ENCODE results near the gene TRIM63. TPM values are rescaled to one million over a fixed set of nuclear protein-coding genes. Genes with fewer than 3 reads are reported as not detected.

Gene TRIM63
- total RNA-seq, 4 donors from 2014 or later = 0.21 to 0.98 TPM; not detected in 2

DNA sequence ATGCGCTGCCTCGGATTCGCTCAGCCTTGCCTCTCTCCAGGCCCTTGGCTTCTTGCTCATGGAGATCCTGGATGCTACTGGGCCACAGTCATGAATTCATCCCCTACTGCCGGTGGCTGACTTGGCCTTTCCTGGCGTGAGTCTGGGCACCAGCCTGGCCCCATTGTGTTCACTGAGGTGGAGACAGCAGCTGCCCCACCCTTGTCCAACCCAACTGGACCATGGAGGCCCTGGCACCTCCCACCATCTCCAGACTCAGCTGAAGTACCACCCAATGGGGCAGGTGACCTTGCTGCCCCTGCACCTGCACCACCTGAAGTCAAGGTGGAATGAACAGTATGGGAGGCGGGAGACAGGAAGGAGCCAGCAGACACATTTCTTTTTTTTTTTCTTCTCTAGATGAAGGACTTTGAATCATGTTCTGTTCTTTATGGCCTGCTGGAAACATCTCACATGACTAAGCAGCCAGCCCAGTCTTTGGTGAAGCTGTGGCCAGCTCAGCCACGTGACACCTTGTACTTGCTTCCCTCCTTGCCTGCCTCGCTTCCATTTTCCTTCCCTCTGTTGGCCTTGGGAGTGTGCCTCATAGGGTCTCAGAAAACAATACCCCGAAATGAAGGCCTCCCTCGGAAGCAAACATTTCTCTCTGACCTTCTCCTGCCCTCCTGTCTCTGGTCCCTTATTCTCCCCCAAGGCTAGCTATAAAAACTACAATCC, 17.7 kb downstream of the TRIM63 start:
- Histone ChIP-seq H3K4me1 (peaks cover 0 to 17% (median 5%) of the 10 kb centered on the region in 4 donors), H3K9me3 (no peaks in the 10 kb centered on the region), H3K27me3 (peaks cover 0 to 74% of the 10 kb centered on the region in 2 donors), H3K36me3 (no peaks in the 10 kb centered on the region), H3K27ac (no peak overlapping the region), H3K4me3 (no peak overlapping the region)
- 67 to 69% methylated on average over 10 of the region's 10 CpGs for WGBS, 2 donors
- DNase-seq (ENCODE audit: low spot score in 2 of 2) = no peak
- TF ChIP-seq, protein P1, sequence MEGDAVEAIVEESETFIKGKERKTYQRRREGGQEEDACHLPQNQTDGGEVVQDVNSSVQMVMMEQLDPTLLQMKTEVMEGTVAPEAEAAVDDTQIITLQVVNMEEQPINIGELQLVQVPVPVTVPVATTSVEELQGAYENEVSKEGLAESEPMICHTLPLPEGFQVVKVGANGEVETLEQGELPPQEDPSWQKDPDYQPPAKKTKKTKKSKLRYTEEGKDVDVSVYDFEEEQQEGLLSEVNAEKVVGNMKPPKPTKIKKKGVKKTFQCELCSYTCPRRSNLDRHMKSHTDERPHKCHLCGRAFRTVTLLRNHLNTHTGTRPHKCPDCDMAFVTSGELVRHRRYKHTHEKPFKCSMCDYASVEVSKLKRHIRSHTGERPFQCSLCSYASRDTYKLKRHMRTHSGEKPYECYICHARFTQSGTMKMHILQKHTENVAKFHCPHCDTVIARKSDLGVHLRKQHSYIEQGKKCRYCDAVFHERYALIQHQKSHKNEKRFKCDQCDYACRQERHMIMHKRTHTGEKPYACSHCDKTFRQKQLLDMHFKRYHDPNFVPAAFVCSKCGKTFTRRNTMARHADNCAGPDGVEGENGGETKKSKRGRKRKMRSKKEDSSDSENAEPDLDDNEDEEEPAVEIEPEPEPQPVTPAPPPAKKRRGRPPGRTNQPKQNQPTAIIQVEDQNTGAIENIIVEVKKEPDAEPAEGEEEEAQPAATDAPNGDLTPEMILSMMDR (IDR thresholded peaks at IDR 0.05) = no peak
- TF ChIP-seq POLR2A (IDR thresholded peaks at IDR 0.05) = no peak
- TF ChIP-seq EP300 (IDR thresholded peaks at IDR 0.05) = no peak

DNA sequence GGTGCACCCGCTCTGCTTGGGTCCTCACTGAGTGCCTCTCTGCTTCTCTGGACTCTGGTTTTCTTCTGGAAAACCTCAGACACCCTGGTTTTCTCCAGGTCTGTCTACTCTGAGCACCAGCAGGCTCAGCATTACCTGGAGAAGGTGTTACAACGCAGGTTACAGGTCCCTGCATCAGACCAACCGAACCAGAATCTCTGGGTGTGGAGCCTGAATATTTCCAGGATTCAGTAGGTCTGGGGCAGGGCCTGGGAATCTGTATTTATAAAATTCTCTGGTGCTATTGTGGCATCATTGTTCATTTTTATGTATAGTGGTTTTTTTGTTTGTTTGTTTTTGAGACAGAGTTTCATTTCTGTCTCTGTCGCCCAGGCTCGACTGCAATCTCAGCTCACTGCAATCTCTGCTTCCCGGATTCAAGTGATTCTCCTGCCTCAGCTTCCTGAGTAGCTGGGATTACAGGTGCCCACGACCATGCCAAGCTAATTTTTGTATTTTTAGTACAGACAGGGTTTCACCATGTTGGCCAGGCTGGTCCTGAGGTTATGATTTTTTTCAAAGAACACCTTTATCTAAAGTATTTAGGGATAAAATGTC, 20.1 kb downstream of the TRIM63 start:
- Histone ChIP-seq H3K27me3 (peaks cover 0 to 74% of the 10 kb centered on the region in 2 donors), H3K27ac (no peak overlapping the region), H3K4me3 (no peak overlapping the region), H3K9me3 (no peaks in the 10 kb centered on the region), H3K36me3 (no peaks in the 10 kb centered on the region), H3K4me1 (peaks cover 0 to 17% (median 5%) of the 10 kb centered on the region in 4 donors)
- DNase-seq (ENCODE audit: low spot score in 2 of 2) = no peak
- TF ChIP-seq POLR2A (IDR thresholded peaks at IDR 0.05) (no peak), EP300 (IDR thresholded peaks at IDR 0.05) (no peak)
- TF ChIP-seq, protein P1 (IDR thresholded peaks at IDR 0.05) = no peak
- 76 to 81% methylated on average over 6 to 7 of the region's 7 CpGs for whole genome bisulfite sequencing, 2 donors

DNA sequence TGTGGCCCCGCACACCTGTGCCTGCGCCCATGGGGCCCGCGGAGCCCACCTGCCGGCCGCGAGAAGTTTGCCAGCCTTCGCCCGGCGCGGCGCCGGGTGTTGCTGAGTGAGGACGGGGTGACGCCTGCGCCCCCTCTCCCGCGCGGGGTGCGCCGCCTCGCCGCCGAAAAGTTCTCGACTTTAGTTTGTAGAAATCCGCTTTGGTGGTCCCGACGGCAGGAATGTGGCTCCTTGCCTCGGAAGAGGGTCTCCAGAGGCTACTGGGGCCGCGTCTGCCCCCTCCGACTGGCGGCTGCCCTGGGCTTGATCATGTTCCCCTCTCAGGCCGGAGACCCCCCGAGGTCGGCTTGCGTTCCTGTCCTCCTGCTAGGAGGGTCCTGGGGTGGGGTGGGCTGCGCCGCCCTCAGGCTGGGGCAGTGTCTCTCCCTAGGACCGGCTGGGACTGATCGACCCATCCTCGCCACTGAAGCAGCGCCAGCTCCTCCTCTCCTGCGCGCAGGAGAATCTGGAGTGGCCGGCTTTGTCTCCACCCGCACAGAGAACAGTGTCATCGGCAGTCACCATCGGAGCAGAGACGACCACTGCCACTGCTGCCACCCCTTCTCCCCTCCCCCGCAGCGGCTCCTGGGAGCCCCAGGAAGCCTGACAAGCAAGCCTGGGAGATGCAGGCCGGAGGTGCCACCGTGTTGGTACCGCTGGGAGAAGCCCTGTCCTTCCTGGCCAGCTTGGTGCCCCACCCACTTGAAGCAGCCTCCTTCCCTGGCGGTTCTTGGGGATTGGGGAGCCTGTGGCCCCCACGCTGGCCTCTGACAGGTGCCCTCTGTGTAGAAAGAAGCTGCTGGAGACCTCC, 21.0 kb downstream of the TRIM63 start:
- no peak for TF ChIP-seq POLR2A (IDR thresholded peaks at IDR 0.05)
- no peak for TF ChIP-seq EP300 (IDR thresholded peaks at IDR 0.05)
- TF ChIP-seq, protein P1 (IDR thresholded peaks at IDR 0.05) = no peak
- WGBS, 2 donors = 5 to 8% methylated on average over 50 of the region's 57 CpGs
- Histone ChIP-seq H3K4me1 (peaks cover 0 to 17% (median 5%) of the 10 kb centered on the region in 4 donors), H3K27ac (no peak overlapping the region), H3K27me3 (peaks cover 0 to 71% of the 10 kb centered on the region in 2 donors), H3K36me3 (no peaks in the 10 kb centered on the region), H3K4me3 (peak overlapping the region in 1 of 4 donors; percentile 30), H3K9me3 (no peaks in the 10 kb centered on the region)
- DNase-seq (ENCODE audit: low spot score in 2 of 2) = no peak

DNA sequence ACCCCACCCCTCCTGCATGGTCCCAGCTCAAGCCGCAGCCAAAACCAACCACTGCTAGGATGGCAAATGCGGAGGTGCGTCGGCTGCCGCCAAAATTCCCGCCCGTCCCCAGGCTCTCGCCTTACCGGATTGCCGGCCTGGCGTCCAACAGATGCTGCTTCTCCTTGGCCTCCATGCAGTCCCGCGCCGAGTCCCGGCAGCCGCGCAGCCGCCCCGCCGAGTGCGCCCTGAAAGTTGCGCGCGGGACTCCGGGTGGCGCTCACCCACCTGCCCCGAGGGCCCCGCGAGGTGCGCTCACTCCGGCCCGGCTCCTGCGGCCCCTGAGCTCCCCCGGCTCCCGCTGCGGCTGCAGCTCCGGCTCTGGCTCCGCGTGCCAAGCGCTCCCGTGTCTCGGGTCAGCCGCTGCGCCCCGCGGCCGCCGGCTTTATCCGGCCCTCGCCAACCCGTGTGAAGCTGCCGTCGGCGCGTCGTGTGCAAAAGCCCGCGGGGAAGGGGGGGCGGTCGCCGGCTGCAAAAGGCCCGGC, 21.6 kb downstream of the TRIM63 start, which contains the start of gene SLC30A2:
TSS of gene SLC30A2 (minus strand) at position 397 of the 524 bp plus-strand sequence. CDS start at position 175, 222 bp downstream.
- no peak for DNase-seq (ENCODE audit: low spot score in 2 of 2)
- 3 to 4% methylated on average over 10 to 29 of the region's 62 CpGs for WGBS, 2 donors
- TF ChIP-seq, protein P1 (IDR thresholded peaks at IDR 0.05) = no peak
- TF ChIP-seq EP300 (IDR thresholded peaks at IDR 0.05) = no peak
- no peak for TF ChIP-seq POLR2A (IDR thresholded peaks at IDR 0.05)
- peaks cover 0 to 67% of the 10 kb centered on the region in 2 donors for H3K27me3 ChIP-seq
- H3K9me3 ChIP-seq = no peaks in the 10 kb centered on the region
- no peak within 1 kb of the TSS for H3K27ac ChIP-seq
- peaks cover 0 to 17% (median 5%) of the 10 kb centered on the region in 4 donors for H3K4me1 ChIP-seq
- H3K36me3 ChIP-seq = no peaks in the 10 kb centered on the region
- peak within 1 kb of the TSS in 1 of 4 donors; percentile 30 for H3K4me3 ChIP-seq
